CD4-positive, alpha-beta T cell treated with Interleukin-15 for 1 hour (primary cell): ENCODE measurements around the gene SLC39A13.
A peak's percentile ranks its signal among the peaks of the same experiment; 100 is the strongest.

Source experiments
- DNase-seq: peaks from one replicate; pipeline ENCODE4 v3.0.0-alpha.2; 2020

SLC39A13 gene

DNA sequence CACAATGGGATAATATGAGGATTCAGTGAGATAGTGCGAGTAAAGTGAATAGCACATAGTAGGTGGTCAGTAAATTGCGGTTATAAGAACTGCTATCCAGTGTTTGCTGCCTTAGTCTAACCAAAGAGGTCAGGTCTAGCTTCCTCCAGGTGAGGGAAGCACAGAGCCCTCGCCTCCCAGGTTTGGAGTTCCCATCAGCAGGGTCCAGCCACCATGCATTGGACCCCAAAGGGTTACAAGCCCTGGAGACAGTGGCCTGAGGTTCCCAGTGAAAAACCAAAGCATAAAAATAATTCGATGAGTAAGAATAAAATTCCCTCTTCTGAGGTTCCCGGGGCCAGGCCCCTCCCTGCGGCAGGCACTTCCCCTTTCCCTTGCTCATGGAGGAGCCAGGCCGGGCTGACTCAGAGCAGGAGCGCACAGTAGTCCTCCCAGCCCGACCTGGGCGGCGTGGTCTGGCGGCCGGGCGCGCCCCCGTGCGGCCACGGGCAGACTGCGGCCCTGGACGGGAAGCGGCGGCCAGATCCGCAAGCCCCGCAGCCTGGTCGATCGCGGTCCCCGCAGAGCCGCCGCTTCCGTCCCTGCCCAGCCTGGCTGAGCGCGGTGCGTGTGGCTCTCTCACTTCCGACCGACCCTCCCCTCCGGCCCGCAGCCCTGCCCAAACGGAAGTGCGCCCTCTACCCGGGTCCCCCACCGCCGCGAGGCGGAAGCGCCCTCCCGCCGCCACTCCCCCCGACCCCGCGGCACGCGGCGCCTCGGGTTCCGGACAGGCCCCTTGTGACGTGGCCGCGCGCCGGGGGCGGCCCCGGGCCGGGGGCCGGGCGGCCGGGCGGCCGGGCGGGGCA is at the start of gene SLC39A13:
Gene SLC39A13, plus strand, starts transcription at position 845 of the 845 bp plus-strand sequence. CDS start 1,505 bp downstream, outside the sequence.
- DNase-seq: peak; percentile 94

DNA sequence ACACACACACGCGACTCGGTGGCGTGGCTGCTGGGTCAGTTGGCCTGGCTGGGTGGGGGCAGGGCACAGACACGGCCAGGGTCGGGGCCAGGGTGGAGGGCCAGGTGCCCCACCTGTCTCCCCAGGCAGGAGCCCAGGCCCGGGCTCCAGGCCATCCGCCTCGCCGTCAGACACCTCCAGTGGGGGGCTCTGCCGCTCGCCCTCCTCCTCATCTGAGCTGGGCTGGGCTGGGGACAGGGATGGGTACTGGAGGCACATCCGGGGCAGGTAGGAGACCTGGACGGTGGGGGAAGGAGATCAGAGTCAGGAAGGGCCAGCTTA is 49.7 kb upstream of the SLC39A13 start:
- DNase-seq: no peak

- DNase-seq: no peak
Measured at GRCh38 chr11:47359162-47359561, 49.2 kb upstream of the SLC39A13 start.

DNA sequence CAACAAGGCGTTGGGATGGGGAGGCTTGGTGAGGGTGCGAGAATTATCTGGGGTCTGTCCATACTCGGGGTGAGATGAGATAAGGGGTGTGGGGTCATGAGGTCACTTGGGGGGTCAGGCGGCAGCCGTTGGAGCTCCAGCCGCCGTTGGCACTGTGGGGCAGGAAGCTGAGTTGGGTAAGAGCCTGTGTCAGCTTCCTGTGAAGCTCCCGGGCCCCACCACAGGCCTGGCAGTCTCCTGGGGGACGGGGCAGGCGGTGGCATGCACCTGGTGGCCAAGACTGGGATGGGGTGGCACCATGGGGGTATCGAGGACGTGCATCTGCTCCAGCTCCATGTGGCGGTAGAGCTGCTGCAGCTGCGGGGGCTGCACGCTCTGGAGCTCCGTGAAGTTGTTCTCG is 48.8 kb upstream of the SLC39A13 start:
- DNase-seq: peak; percentile 46

DNA sequence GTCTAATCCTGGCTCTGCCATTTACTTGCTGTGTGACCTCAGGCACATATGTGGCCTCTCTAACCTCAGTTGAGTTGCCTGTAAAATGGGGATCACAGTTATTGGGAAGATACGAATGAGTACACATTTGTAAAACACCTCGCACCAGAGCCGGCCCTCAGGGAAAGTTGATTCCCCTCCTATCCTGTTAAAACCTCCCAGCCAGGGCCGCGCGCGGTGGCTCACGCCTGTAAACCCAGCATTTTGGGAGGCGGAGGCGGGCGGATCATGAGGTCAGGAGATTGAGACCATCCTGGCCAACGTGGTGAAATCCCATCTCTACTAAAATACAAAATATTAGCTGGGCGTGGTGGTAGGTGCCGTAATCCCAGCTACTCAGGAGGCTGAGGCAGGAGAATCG is 48.0 kb upstream of the SLC39A13 start:
- DNase-seq: no peak

GRCh38 chr11:47361419-47361818 is 47.0 kb upstream of the SLC39A13 start:
- DNase-seq: no peak

GRCh38 chr11:47366020-47366490 is 42.3 kb upstream of the SLC39A13 start:
- DNase-seq: no peak

DNA sequence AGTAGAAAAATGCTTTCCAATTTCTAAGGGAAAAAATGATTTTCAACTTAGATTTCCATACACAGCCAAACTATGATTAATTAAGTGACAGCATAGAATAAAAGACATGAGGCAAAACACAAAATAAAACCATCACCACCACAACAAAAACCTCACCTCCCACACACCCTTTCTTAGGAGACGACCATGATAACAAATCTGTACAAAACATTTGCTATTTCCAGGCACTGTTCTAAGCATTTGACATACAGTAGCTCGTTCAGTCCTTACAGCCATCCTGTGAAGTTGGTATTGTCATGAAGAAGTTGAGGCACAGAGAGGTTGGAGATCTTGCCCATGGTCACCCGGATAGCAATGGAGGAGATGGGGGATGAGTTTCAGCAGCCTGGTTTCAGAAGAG is 38.7 kb upstream of the SLC39A13 start:
- no peak for DNase-seq

- DNase-seq: no peak
Measured at GRCh38 chr11:47372422-47372821, 36.0 kb upstream of the SLC39A13 start.

- DNase-seq: peak; percentile 76
Measured at GRCh38 chr11:47373876-47374719, 34.3 kb upstream of the SLC39A13 start.

DNA sequence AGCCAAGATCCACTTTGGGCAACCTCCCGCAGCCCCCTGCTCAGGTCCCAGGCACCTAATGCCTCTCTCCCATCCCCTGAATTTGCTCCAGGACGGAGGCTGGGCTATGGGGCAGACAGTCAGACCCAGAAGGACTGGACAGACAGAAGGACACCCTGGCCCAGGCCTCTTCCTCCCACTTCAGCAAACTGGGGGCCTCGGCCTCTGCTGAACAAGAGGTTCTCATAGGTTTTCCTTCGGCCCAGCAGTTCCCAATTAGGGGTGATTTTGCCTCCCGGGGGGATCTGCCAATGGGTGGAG is 33.7 kb upstream of the SLC39A13 start:
- no peak for DNase-seq

GRCh38 chr11:47375020-47375419 is 33.4 kb upstream of the SLC39A13 start:
- no peak for DNase-seq

- no peak for DNase-seq
Measured at GRCh38 chr11:47375546-47376085, 32.8 kb upstream of the SLC39A13 start.

DNA sequence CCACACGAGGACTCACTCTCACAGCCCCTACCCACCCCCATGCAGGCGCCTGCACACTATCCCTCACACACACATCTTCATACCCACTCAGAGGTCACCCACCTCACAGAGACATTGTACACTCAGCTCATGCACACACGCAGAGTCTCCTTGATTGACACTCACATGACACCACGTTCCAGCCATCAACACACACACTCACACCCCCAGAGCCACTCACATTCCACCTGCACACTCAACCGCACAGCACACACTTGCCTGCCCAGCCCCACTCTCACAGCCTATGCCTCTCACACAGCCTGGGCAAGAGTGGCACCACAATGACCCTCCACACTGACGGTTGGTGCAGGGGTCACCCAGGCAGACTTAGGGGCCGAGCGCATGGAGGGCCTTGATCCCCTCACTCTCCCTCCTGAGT is 32.3 kb upstream of the SLC39A13 start:
- no peak for DNase-seq

GRCh38 chr11:47376525-47377371 is 31.6 kb upstream of the SLC39A13 start:
- DNase-seq: peak; percentile 57

GRCh38 chr11:47377571-47378009 is 30.8 kb upstream of the SLC39A13 start:
- no peak for DNase-seq

DNA sequence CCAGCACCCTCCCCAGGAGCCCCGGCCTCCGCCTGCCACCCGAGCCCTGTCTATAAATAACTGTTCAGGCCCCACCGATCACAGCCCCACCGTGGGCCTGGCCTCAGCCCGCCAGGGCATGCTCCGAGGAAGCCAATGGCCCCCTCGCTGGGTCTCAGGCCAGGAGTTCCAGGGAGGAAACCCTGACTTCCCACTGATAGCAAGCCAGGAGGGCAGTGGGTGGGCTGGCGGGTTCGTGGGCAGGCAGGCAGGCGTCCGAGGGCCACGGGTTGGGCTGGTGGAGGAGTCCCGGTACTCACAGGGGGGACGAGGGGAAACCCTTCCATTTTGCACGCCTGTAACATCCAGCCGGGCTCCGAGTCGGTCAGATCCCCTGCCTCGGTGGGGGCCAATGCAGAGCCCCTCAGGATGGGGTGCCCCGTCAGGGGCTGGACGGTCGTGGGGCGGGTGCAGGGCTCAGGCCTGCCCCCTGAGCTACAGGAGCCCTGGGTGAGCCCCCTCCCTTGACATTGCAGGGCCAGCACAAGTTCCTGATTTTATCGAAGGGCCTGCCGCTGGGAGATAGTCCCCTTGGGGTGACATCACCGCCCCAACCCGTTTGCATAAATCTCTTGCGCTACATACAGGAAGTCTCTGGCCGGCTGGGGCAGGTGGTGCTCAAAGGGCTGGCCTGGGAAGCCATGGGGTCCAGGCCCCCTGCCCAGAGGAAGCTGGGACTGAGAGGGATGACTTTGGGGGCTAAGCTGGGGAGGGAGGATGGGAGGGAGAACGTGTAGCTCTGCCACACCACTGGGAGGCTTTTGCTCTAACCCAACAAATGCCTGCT is 30.2 kb upstream of the SLC39A13 start, which contains the start of gene SPI1:
Gene SPI1, minus strand, starts transcription at position 538 of the 826 bp plus-strand sequence. Its CDS starts 194 bp downstream, at position 344.
- DNase-seq: peak; percentile 85

DNA sequence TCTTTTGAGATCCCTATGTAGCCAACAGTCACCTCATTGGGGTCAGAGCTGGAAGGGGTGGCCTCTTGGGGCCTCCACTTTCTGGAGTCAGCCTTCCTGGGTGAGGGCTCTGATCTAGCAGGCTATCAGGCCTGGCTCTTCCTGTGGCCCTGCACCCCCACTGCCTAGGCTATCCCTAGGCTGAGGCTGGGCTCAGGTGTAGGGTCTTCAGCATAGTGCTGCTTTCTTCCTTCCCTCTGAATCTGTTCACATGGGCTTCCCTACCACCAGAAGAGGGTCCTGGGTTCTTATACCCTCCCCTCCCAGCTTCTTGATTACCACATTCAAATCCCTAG is 29.6 kb upstream of the SLC39A13 start:
- no peak for DNase-seq

- no peak for DNase-seq
Measured at GRCh38 chr11:47379317-47379716, 29.1 kb upstream of the SLC39A13 start.

- no peak for DNase-seq
Measured at GRCh38 chr11:47380078-47380477, 28.3 kb upstream of the SLC39A13 start.

DNA sequence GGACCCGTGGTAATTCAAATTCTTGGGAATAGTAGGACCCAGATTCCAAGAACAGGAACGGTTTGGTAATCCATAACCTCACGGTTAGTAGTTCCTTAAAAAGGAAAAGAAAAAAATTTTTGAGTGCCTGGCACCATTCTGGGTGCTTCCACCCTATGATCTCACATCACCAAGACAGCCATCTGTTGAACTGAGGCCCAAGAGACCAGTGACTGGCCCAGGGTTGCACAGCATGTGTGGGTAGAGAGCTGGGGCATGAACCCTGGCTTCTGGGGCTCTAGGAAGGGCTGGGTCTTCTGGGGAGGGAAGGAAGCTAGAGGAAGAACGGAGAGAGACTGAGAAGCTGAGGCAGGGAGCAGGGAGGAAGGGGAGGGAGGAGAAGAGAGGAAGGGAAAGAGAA is 25.3 kb upstream of the SLC39A13 start:
- DNase-seq: no peak

- DNase-seq: no peak
Measured at GRCh38 chr11:47384498-47384897, 23.9 kb upstream of the SLC39A13 start.
